Tibial nerve (tissue), 4 donors: ENCODE data around the gene CLASP1.

Source experiments
- CTCF ChIP-seq, 5 experiments: fragments of 200-600 bp in 3 of 5; fragments of 450-650 bp in 2 of 5; sonication (generic) in 3 of 5; IDR thresholded peaks; one replicate each; pipeline ENCODE4 v1.5.1; 2016 to 2019; ENCODE audit warnings: antibody characterized with exemption in 5 of 5, mild to moderate bottlenecking in 3 of 5, moderate library complexity in 2 of 5
- EP300 ChIP-seq, 2 donors: sonication (generic); formaldehyde crosslinking; IDR thresholded peaks; one replicate each; pipeline ENCODE4 v1.6.1; 2017; ENCODE audit warnings: antibody characterized with exemption in 2 of 2, mild to moderate bottlenecking in 1 of 2

GRCh38 chr2:121472470-121472993 is 176.7 kb downstream of the CLASP1 start:
- TF ChIP-seq CTCF (IDR thresholded peaks at IDR 0.05) (no peak), EP300 (IDR thresholded peaks at IDR 0.05) (no peak)
